Aorta (tissue), 5 donors: ENCODE measurements around the gene MCUB. TPM values are rescaled to one million over a fixed set of nuclear protein-coding genes. Genes with fewer than 3 reads are reported as not detected.
"Not testable (repeated sequence)": the region's sequence is repeated elsewhere in the genome, so short reads cannot be mapped to it uniquely, and the experiment has no call there.

Source experiments
- ATAC-seq: fragments of 200-7000 bp; cut with Tn5 transposase; one replicate; pipeline ENCODE4 v1.9.1; 2022; ENCODE audit warnings: moderate library complexity; ENCODE audit not compliant: low FRiP score
- DNase-seq, 2 donors: peaks; one replicate each; pipeline ENCODE4 v3.0.0-alpha.2; 2020
- H3K27ac ChIP-seq, 2 donors: one replicate each; pipeline ENCODE4 v1.5.1; 2013; ENCODE audit warnings: low read length in 2 of 2, mild to moderate bottlenecking in 2 of 2, moderate library complexity in 2 of 2, control low read depth in 1 of 2, inconsistent platforms in 1 of 2, low read depth in 1 of 2
- H3K27me3 ChIP-seq, 2 donors: one replicate each; pipeline ENCODE4 v1.6.1; 2013; ENCODE audit warnings: control low read depth in 1 of 2, low read length in 1 of 2, mild to moderate bottlenecking in 1 of 2, moderate library complexity in 1 of 2; ENCODE audit not compliant: insufficient read depth in 2 of 2, control insufficient read depth in 1 of 2
- H3K36me3 ChIP-seq, 2 donors: one replicate each; pipeline ENCODE4 v1.6.1; 2013; ENCODE audit warnings: control low read depth in 1 of 2, low read length in 1 of 2, mild to moderate bottlenecking in 1 of 2; ENCODE audit not compliant: insufficient read depth in 2 of 2, control insufficient read depth in 1 of 2
- H3K4me1 ChIP-seq, 2 donors: one replicate each; pipeline ENCODE4 v1.6.1; 2013; ENCODE audit warnings: low read length in 2 of 2, control low read depth in 1 of 2, mild to moderate bottlenecking in 1 of 2, moderate library complexity in 1 of 2; ENCODE audit not compliant: insufficient read depth in 2 of 2, control insufficient read depth in 1 of 2
- H3K4me3 ChIP-seq, 2 donors: one replicate each; pipeline ENCODE4 v1.5.1; 2013; ENCODE audit warnings: low read length in 2 of 2, control low read depth in 1 of 2, mild to moderate bottlenecking in 1 of 2
- H3K9me3 ChIP-seq: one replicate; pipeline ENCODE4 v1.6.1; 2013; ENCODE audit warnings: mild to moderate bottlenecking, low read length; ENCODE audit not compliant: control insufficient read depth
- WGBS, 2 donors: extraction: QIAGEN DNeasy Blood & Tissue Kit; methylation state at CpG; one replicate each; pipeline ENCODE4 v1.1.7; 2013; 5-methylcytosine and 5-hydroxymethylcytosine counted together
- intact Hi-C, 2 donors: fragments of 100-400 bp; cut with DNase I; formaldehyde crosslinking; loops; one replicate each; pipeline versions ENCODE4 v1.14.2 to v1.15.0; 2022
- long read RNA-seq, 2 donors: library from polyadenylated mRNA; unstranded; transcript quantifications; one replicate each; pipeline ENCODE4 v2.0.0, GENCODE V29; 2020 to 2021
- polyA plus RNA-seq, 2 donors: library from polyadenylated mRNA; stranded (reverse); fragments of 200-250 nt; gene quantifications; one replicate each; pipeline ENCODE4 v1.2.3, GENCODE V29; 2013
- total RNA-seq, 2 donors: library from RNA; stranded (reverse); fragmentation: NEBNext Ultra II Directional; extraction: Animal tissue kit (Norgen Biotek cat#: 25700); gene quantifications; one replicate each; pipeline ENCODE4 v1.2.1, GENCODE V29; 2021
- donor health status: healthy with polysubstance abuse.
- donor health status: Bipolar disorder and iron deficiency.
- donor health status: DM: no; HTN: no; CAD: no.
- donor health status: DM: no; HTN: no; CAD: no.
- donor health status: DM: yes; HTN: yes; CAD: no.

Gene MCUB
- 10 to 100 TPM; 12.5 to 25.6 TPM for total RNA-seq
- polyA plus RNA-seq = 1 to 10 TPM; 2.7 to 4.1 TPM
- long read RNA-seq, donor 1, transcript MCUB-201 (8 exons, 2,278 nt) = major isoform, 44 of 56 reads
- long read RNA-seq, donor 1, partial matches to known transcripts = 2 of 56 reads
- long read RNA-seq, donor 1, other reads (novel, unspliced or antisense) = 10 of 56 reads
- long read RNA-seq, donor 2, transcript MCUB-201 (8 exons, 2,278 nt) = major isoform, 17 of 35 reads
- long read RNA-seq, donor 2, partial matches to known transcripts = 0 of 35 reads
- long read RNA-seq, donor 2, other reads (novel, unspliced or antisense) = 17 of 35 reads

- intact Hi-C loops = loop anchor here in 1 of 2 donors (10.0 kb wide), 1 partner anchor 125 kb away; the partner anchor contains the start of gene SEC24B
- no peaks in the 10 kb centered on the region for H3K27me3 ChIP-seq
- 0 to 1% methylated on average over 51 to 73 of the region's 73 CpGs for WGBS, 2 donors
- peak; percentile 93 to 95 for DNase-seq
- H3K27ac ChIP-seq = no peak within 1 kb of the TSS
- H3K36me3 ChIP-seq = no peaks in the 10 kb centered on the region
- no peaks in the 10 kb centered on the region for H3K9me3 ChIP-seq
- ATAC-seq = peak; percentile 95
- no peaks in the 10 kb centered on the region for H3K4me1 ChIP-seq
- H3K4me3 ChIP-seq = peak within 1 kb of the TSS; percentile 50 to 77
Observed at GRCh38 chr4:109559983-109560686, at the start of gene MCUB. MCUB (plus strand) TSS chr4:109560246; CDS start chr4:109560338, 92 bp downstream.

GRCh38 chr4:109510687-109511086 lies 49.4 kb upstream of the MCUB start:
- Histone ChIP-seq H3K27me3 (no peaks in the 10 kb centered on the region), H3K9me3 (no peaks in the 10 kb centered on the region), H3K27ac (no peak overlapping the region), H3K36me3 (peaks cover 0 to 3% of the 10 kb centered on the region in 2 donors), H3K4me1 (no peaks in the 10 kb centered on the region), H3K4me3 (no peak overlapping the region)
- ATAC-seq (no peak), DNase-seq (no peak)
- intact Hi-C loops = no loop called here
- WGBS, 2 donors = 65 to 66% methylated on average over 2 of the region's 2 CpGs

GRCh38 chr4:109511414-109511813 lies 48.6 kb upstream of the MCUB start:
- Histone ChIP-seq H3K4me3 (no peak overlapping the region), H3K4me1 (no peaks in the 10 kb centered on the region), H3K27ac (no peak overlapping the region), H3K36me3 (peaks cover 0 to 3% of the 10 kb centered on the region in 2 donors), H3K9me3 (no peaks in the 10 kb centered on the region), H3K27me3 (no peaks in the 10 kb centered on the region)
- intact Hi-C loops = no loop called here
- DNase-seq (no peak), ATAC-seq (no peak)
- WGBS, 2 donors = 21% methylated on average over 2 of the region's 2 CpGs

GRCh38 chr4:109513368-109513767 lies 46.7 kb upstream of the MCUB start:
- intact Hi-C loops, ATAC-seq, H3K27ac ChIP-seq, H3K4me3 ChIP-seq, H3K36me3 ChIP-seq, DNase-seq, H3K4me1 ChIP-seq, H3K9me3 ChIP-seq, H3K27me3 ChIP-seq: not testable (repeated sequence)
- 94 to 96% methylated on average over 12 of the region's 12 CpGs for WGBS, 2 donors

- Histone ChIP-seq H3K9me3 (no peaks in the 10 kb centered on the region), H3K27me3 (no peaks in the 10 kb centered on the region), H3K27ac (no peak overlapping the region), H3K4me1 (no peaks in the 10 kb centered on the region), H3K4me3 (no peak overlapping the region), H3K36me3 (peaks cover 2 to 6% of the 10 kb centered on the region in 2 donors)
- ATAC-seq = no peak
- no peak for DNase-seq
- intact Hi-C loops = no loop called here
Observed at GRCh38 chr4:109532182-109532581, 27.9 kb upstream of the MCUB start.

- H3K4me3 ChIP-seq = no peak overlapping the region
- intact Hi-C loops = no loop called here
- 94 to 98% methylated on average over 1 of the region's 1 CpG for WGBS, 2 donors
- no peak for ATAC-seq
- no peaks in the 10 kb centered on the region for H3K9me3 ChIP-seq
- no peak for DNase-seq
- no peaks in the 10 kb centered on the region for H3K27me3 ChIP-seq
- peaks cover 0 to 6% of the 10 kb centered on the region in 2 donors for H3K36me3 ChIP-seq
- no peaks in the 10 kb centered on the region for H3K4me1 ChIP-seq
- no peak overlapping the region for H3K27ac ChIP-seq
Observed at GRCh38 chr4:109545401-109545800, 14.6 kb upstream of the MCUB start.

- Histone ChIP-seq H3K4me1 (no peaks in the 10 kb centered on the region), H3K27ac (no peak overlapping the region), H3K36me3 (peaks cover 0 to 4% of the 10 kb centered on the region in 2 donors), H3K4me3 (no peak overlapping the region), H3K9me3 (no peaks in the 10 kb centered on the region), H3K27me3 (no peaks in the 10 kb centered on the region)
- DNase-seq = no peak
- ATAC-seq = no peak
- 84 to 89% methylated on average over 5 of the region's 5 CpGs for WGBS, 2 donors
- intact Hi-C loops = no loop called here
Observed at GRCh38 chr4:109547394-109547793, 12.7 kb upstream of the MCUB start.

- H3K36me3 ChIP-seq = peaks cover 0 to 4% of the 10 kb centered on the region in 2 donors
- no peaks in the 10 kb centered on the region for H3K4me1 ChIP-seq
- H3K4me3 ChIP-seq = no peak overlapping the region
- H3K27me3 ChIP-seq = no peaks in the 10 kb centered on the region
- intact Hi-C loops = no loop called here
- 48 to 63% methylated on average over 2 of the region's 2 CpGs for WGBS, 2 donors
- ATAC-seq (no peak), DNase-seq (peak in 1 of 2 donors; percentile 72)
- no peaks in the 10 kb centered on the region for H3K9me3 ChIP-seq
- no peak overlapping the region for H3K27ac ChIP-seq
Observed at GRCh38 chr4:109548655-109549054, 11.4 kb upstream of the MCUB start.

GRCh38 chr4:109552237-109552636 lies 7.8 kb upstream of the MCUB start:
- WGBS, 2 donors = 96 to 98% methylated on average over 6 of the region's 6 CpGs
- intact Hi-C loops = no loop called here
- no peak overlapping the region for H3K4me3 ChIP-seq

More at GRCh38 chr4:109552237-109552636, 7.8 kb upstream of the MCUB start:
- DNase-seq = no peak
- H3K4me1 ChIP-seq = no peaks in the 10 kb centered on the region
- H3K36me3 ChIP-seq = peaks cover 0 to 4% of the 10 kb centered on the region in 2 donors
- H3K27me3 ChIP-seq = no peaks in the 10 kb centered on the region
- ATAC-seq = no peak
- no peaks in the 10 kb centered on the region for H3K9me3 ChIP-seq
- H3K27ac ChIP-seq = no peak overlapping the region
